Suprapubic skin (tissue), 3 donors: ENCODE measurements around the gene CLIC4.

Source experiments
- CTCF ChIP-seq, 2 donors: fragments of 200-600 bp in 1 of 2; fragments of 450-650 bp in 1 of 2; sonication (generic) in 1 of 2; IDR thresholded peaks; one replicate each; pipeline ENCODE4 v1.5.1; 2016 to 2019; ENCODE audit warnings: antibody characterized with exemption in 2 of 2, mild to moderate bottlenecking in 1 of 2, moderate library complexity in 1 of 2
- EP300 ChIP-seq: sonication (generic); formaldehyde crosslinking; IDR thresholded peaks from one replicate; pipeline ENCODE4 v1.6.1; 2017; ENCODE audit warnings: antibody characterized with exemption

GRCh38 chr1:24827379-24828135 is 82.3 kb downstream of the CLIC4 start:
- TF ChIP-seq EP300: no peak
- no peak for TF ChIP-seq CTCF (IDR thresholded peaks at IDR 0.05)
